MM.1S (cell line): ENCODE results near the gene ATP8B4.

ENCODE experiments used
- DNase-seq: peaks from one replicate; pipeline ENCODE4 v3.0.0-alpha.2; 2015
- H2AFZ ChIP-seq: fragments of 300-600 bp; sonication (generic); 2 replicates; pipeline ENCODE4 v1.6.0; 2016; ENCODE audit warnings: antibody characterized with exemption, low read length
- H3F3A ChIP-seq: fragments of 300-600 bp; sonication (generic); 2 replicates; pipeline ENCODE4 v1.6.1; 2016; ENCODE audit warnings: mild to moderate bottlenecking, antibody characterized with exemption, low read length, moderate library complexity, mixed read lengths; ENCODE audit not compliant: insufficient read depth
- H3K27ac ChIP-seq: fragments of 300-600 bp; sonication (generic); 2 replicates; pipeline ENCODE4 v1.5.1; 2016; ENCODE audit warnings: mild to moderate bottlenecking, low read length
- H3K27me3 ChIP-seq: fragments of 300-600 bp; sonication (generic); replicated peaks from 2 replicates; pipeline ENCODE4 v1.6.0; 2016; ENCODE audit warnings: low read length; ENCODE audit not compliant: insufficient read depth
- H3K36me3 ChIP-seq: fragments of 300-600 bp; sonication (generic); replicated peaks from 2 replicates; pipeline ENCODE4 v1.6.1; 2016; ENCODE audit warnings: mild to moderate bottlenecking, low read length, mixed read lengths; ENCODE audit not compliant: insufficient read depth
- H3K4me1 ChIP-seq: fragments of 300-600 bp; sonication (generic); 2 replicates; pipeline ENCODE4 v1.6.1; 2016; ENCODE audit warnings: low read length, mixed read lengths
- H3K4me2 ChIP-seq: fragments of 300-600 bp; sonication (generic); 2 replicates; pipeline ENCODE4 v1.6.0; 2016; ENCODE audit warnings: low read depth, low read length
- H3K4me3 ChIP-seq: fragments of 300-600 bp; sonication (generic); 2 replicates; pipeline ENCODE4 v1.5.1; 2016; ENCODE audit warnings: low read length, mixed read lengths
- H3K79me2 ChIP-seq: fragments of 300-600 bp; sonication (generic); 2 replicates; pipeline ENCODE4 v1.6.1; 2016; ENCODE audit warnings: mixed run types, low read length, mixed read lengths
- H3K9ac ChIP-seq: fragments of 300-600 bp; sonication (generic); 2 replicates; pipeline ENCODE4 v1.6.1; 2016; ENCODE audit warnings: low read length, mixed read lengths
- H3K9me2 ChIP-seq: fragments of 300-600 bp; sonication (generic); replicated peaks from 2 replicates; pipeline ENCODE4 v1.6.1; 2016; ENCODE audit warnings: mild to moderate bottlenecking, low read length, mixed read lengths; ENCODE audit not compliant: insufficient read depth
- H3K9me3 ChIP-seq: fragments of 300-600 bp; sonication (generic); replicated peaks from 2 replicates; pipeline ENCODE4 v1.6.1; 2016; ENCODE audit warnings: mild to moderate bottlenecking, low read length, mixed read lengths; ENCODE audit not compliant: insufficient read depth
- H4K20me1 ChIP-seq: fragments of 300-600 bp; sonication (generic); 2 replicates; pipeline ENCODE4 v1.6.1; 2016; ENCODE audit warnings: mild to moderate bottlenecking, low read length, moderate library complexity, mixed read lengths; ENCODE audit not compliant: insufficient read depth
- CTCF ChIP-seq: fragments of 300-600 bp; sonication (generic); IDR thresholded peaks from 2 replicates; pipeline ENCODE4 v1.5.1; 2016; ENCODE audit warnings: antibody characterized with exemption, low read length, mixed read lengths
- EZH2 ChIP-seq: fragments of 300-600 bp; sonication (generic); optimal IDR thresholded peaks from 2 replicates; pipeline ENCODE3; 2017; ENCODE audit warnings: low read depth, mild to moderate bottlenecking, antibody characterized with exemption, low read length, mixed read lengths
- EZH2phosphoT487 ChIP-seq: fragments of 300-600 bp; sonication (generic); IDR thresholded peaks from 2 replicates; pipeline ENCODE4 v1.6.1; 2018; ENCODE audit warnings: antibody characterized with exemption, low read length

The ATP8B4 gene

GRCh38 chr15:49888323-49888693 lies 230.7 kb downstream of the ATP8B4 start:
- no peak for TF ChIP-seq CTCF
- no peak for TF ChIP-seq EZH2phosphoT487
- DNase-seq = no peak
- H3K4me3 ChIP-seq = no peak overlapping the region
- no peaks in the 10 kb centered on the region for H3F3A ChIP-seq
- no peaks in the 10 kb centered on the region for H3K79me2 ChIP-seq
- H3K9me2 ChIP-seq = no peaks in the 10 kb centered on the region
- H4K20me1 ChIP-seq = no peaks in the 10 kb centered on the region
- no peak overlapping the region for H3K27ac ChIP-seq
- H3K27me3 ChIP-seq = no peaks in the 10 kb centered on the region
- no peak overlapping the region for H3K9ac ChIP-seq
- no peaks in the 10 kb centered on the region for H3K4me1 ChIP-seq
- H3K4me2 ChIP-seq = no peak overlapping the region
- no peaks in the 10 kb centered on the region for H3K36me3 ChIP-seq
- H3K9me3 ChIP-seq = no peaks in the 10 kb centered on the region
- H2AFZ ChIP-seq = no peak overlapping the region

GRCh38 chr15:49887659-49888322 lies 231.2 kb downstream of the ATP8B4 start:
- TF ChIP-seq EZH2 = no peak
- no peaks in the 10 kb centered on the region for H3F3A ChIP-seq
- no peaks in the 10 kb centered on the region for H3K79me2 ChIP-seq
- no peaks in the 10 kb centered on the region for H3K27me3 ChIP-seq
- no peaks in the 10 kb centered on the region for H3K9me2 ChIP-seq
- H3K4me1 ChIP-seq = no peaks in the 10 kb centered on the region
- H3K9ac ChIP-seq = no peak overlapping the region
- no peaks in the 10 kb centered on the region for H3K9me3 ChIP-seq
- no peaks in the 10 kb centered on the region for H4K20me1 ChIP-seq
- no peak for DNase-seq
- H3K36me3 ChIP-seq = no peaks in the 10 kb centered on the region
- H3K27ac ChIP-seq = no peak overlapping the region
- H3K4me3 ChIP-seq = no peak overlapping the region
- no peak overlapping the region for H3K4me2 ChIP-seq
- H2AFZ ChIP-seq = no peak overlapping the region

GRCh38 chr15:49883121-49883520 lies 235.9 kb downstream of the ATP8B4 start:
- H3K9me2 ChIP-seq = no peaks in the 10 kb centered on the region
- H3K4me2 ChIP-seq = no peak overlapping the region
- no peaks in the 10 kb centered on the region for H3F3A ChIP-seq
- H3K4me1 ChIP-seq = no peaks in the 10 kb centered on the region
- DNase-seq = no peak
- H3K4me3 ChIP-seq = no peak overlapping the region
- H3K9ac ChIP-seq = no peak overlapping the region
- H3K27me3 ChIP-seq = no peaks in the 10 kb centered on the region
- H3K36me3 ChIP-seq = no peaks in the 10 kb centered on the region
- H4K20me1 ChIP-seq = no peaks in the 10 kb centered on the region
- TF ChIP-seq CTCF = no peak
- no peak for TF ChIP-seq EZH2
- no peak for TF ChIP-seq EZH2phosphoT487
- H3K27ac ChIP-seq = no peak overlapping the region
- no peaks in the 10 kb centered on the region for H3K9me3 ChIP-seq
- H2AFZ ChIP-seq = no peak overlapping the region
- H3K79me2 ChIP-seq = no peaks in the 10 kb centered on the region

GRCh38 chr15:49881866-49882265 lies 237.2 kb downstream of the ATP8B4 start:
- TF ChIP-seq CTCF (no peak), EZH2phosphoT487 (no peak), EZH2 (no peak)
- Histone ChIP-seq H3K9me3 (no peaks in the 10 kb centered on the region), H4K20me1 (no peaks in the 10 kb centered on the region), H3K27ac (no peak overlapping the region), H3K4me1 (peaks cover 3% of the 10 kb centered on the region; the same call in 1 of the 2 replicates), H3F3A (no peaks in the 10 kb centered on the region), H2AFZ (no peak overlapping the region), H3K27me3 (no peaks in the 10 kb centered on the region), H3K79me2 (no peaks in the 10 kb centered on the region), H3K9me2 (no peaks in the 10 kb centered on the region), H3K9ac (no peak overlapping the region), H3K4me2 (no peak overlapping the region), H3K36me3 (no peaks in the 10 kb centered on the region), H3K4me3 (no peak overlapping the region)
- DNase-seq = no peak
